Stimulated activated CD8-positive, alpha-beta memory T cell treated with anti-CD3 and anti-CD28 coated beads, Interleukin-12 subunit alpha, Interleukin-12 subunit beta, amount 100 ng/mL, for 24 hours (primary cell): Measurements from ENCODE around the gene TRIM63.

Source experiments
- DNase-seq: peaks from one replicate; pipeline ENCODE4 v3.0.0-alpha.2; 2020; ENCODE audit errors: extremely low read depth

TRIM63 gene

GRCh38 chr1:26034504-26035202, 32.8 kb downstream of the TRIM63 start:
- no peak for DNase-seq

GRCh38 chr1:26032656-26033357, 34.6 kb downstream of the TRIM63 start:
- no peak for DNase-seq

- DNase-seq: no peak
These were observed 35.7 kb downstream of the TRIM63 start for GRCh38 chr1:26031611-26032220.

- DNase-seq: no peak
These were observed 36.2 kb downstream of the TRIM63 start for GRCh38 chr1:26031196-26031595.

- DNase-seq: no peak
These were observed 37.5 kb downstream of the TRIM63 start for GRCh38 chr1:26029864-26030481.

- DNase-seq: no peak
These were observed 38.2 kb downstream of the TRIM63 start for GRCh38 chr1:26029054-26029863.

- DNase-seq: no peak
These were observed 38.9 kb downstream of the TRIM63 start for GRCh38 chr1:26028490-26028980.

- DNase-seq: no peak
These were observed 39.5 kb downstream of the TRIM63 start for GRCh38 chr1:26027716-26028489.

- no peak for DNase-seq
These were observed 41.9 kb downstream of the TRIM63 start for GRCh38 chr1:26025517-26025916.

GRCh38 chr1:26025060-26025459, 42.4 kb downstream of the TRIM63 start:
- no peak for DNase-seq

GRCh38 chr1:26023826-26024225, 43.6 kb downstream of the TRIM63 start:
- DNase-seq: no peak

- DNase-seq: no peak
These were observed 44.4 kb downstream of the TRIM63 start for GRCh38 chr1:26023009-26023408.

- no peak for DNase-seq
These were observed 45.0 kb downstream of the TRIM63 start for GRCh38 chr1:26022404-26022779.

GRCh38 chr1:26021647-26022403, 45.6 kb downstream of the TRIM63 start, which contains the start of gene EXTL1:
EXTL1 (plus strand) TSS chr1:26021775; CDS start chr1:26022647, 872 bp downstream.
- DNase-seq: no peak

GRCh38 chr1:26020941-26021646, 46.3 kb downstream of the TRIM63 start:
- DNase-seq: no peak

- no peak for DNase-seq
These were observed 47.1 kb downstream of the TRIM63 start for GRCh38 chr1:26020330-26020768.

- no peak for DNase-seq
These were observed 47.7 kb downstream of the TRIM63 start for GRCh38 chr1:26019641-26020315.

GRCh38 chr1:26017606-26018005, 49.8 kb downstream of the TRIM63 start:
- no peak for DNase-seq
